Measurements from ENCODE around the gene SLC2A5. TPM values are rescaled to one million over a fixed set of nuclear protein-coding genes. Genes with fewer than 3 reads are reported as not detected.

Gene SLC2A5
- total RNA-seq, 1 experiment from 2014 or later = 0.70 TPM

DNA sequence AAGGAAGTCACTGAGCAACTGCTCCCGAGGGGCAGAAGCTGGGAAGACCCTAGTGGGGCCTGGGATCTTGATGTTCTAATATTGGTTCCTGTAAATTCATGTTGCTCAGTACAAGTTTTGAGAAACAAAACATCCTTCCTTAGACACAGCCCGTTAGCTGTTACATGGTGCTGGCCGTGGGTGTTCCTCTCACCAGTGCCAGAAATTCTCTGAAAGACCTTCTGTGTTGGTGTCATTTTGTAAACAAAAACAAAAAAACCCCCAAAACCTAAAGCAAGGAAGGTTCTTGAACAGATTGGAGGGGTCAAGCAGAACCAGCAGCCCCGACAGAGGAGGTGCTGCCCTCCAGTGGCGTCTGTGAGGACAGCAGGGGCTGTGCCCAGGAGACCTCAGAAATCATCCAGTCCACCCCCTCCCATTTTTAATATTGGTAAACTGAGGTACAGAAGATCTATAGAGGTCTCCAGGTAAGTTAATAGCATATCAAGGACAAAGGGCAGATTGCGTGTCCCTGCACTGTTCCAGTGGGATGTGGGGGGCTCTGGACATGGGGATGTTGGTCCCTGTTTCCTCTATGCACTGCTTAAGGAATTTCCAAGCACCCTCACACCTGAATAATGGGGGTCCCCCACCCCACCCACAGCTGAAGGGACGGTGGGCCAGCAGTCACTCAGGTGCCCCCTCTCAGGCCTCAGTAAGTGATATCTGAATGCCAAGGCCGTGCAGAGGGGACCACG, 81.4 kb downstream of the SLC2A5 start:
- H3K27ac Mint-ChIP-seq (ENCODE audit: unreplicated experiment) = no peak overlapping the region
- H3K4me1 Mint-ChIP-seq (ENCODE audit: low read depth, unreplicated experiment) = peaks cover 10% of the 10 kb centered on the region

DNA sequence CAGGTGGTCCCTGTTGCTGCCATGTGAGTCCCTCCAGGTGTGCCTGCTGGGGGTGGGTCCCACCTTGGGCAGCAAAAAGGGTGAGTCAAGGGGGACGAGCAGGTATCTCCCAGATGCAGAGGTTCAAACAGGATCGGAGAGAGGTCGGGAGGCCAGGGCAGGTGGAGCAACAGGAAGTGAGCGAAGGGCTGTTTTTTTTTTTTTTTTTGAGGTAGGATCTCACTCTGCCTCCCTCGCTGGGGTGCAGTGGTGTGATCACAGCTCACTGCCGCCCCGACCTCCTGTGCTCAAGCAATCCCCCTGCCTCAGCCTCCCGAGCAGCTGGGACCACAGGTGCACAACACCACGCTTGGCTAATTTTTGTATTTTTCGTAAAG, 82.6 kb downstream of the SLC2A5 start:
- POLR2A ChIA-PET = no interaction called here
- Histone ChIP-seq H3K9me3 (no peaks in the 10 kb centered on the region), H3K4me3 (ENCODE audit: low read depth, low read length) (no peak overlapping the region), H3K4me1 (no peaks in the 10 kb centered on the region), H3K27me3 (replicated peaks; ENCODE audit: control insufficient read depth, insufficient read depth, low read length) (no peaks in the 10 kb centered on the region), H3K36me3 (ENCODE audit: control insufficient read depth, insufficient read depth, low read length) (no peaks in the 10 kb centered on the region)
- Mint-ChIP-seq H3K4me3 (ENCODE audit: unreplicated experiment) (no peak overlapping the region), H3K4me1 (ENCODE audit: low read depth, unreplicated experiment) (no peaks in the 10 kb centered on the region), H3K9me3 (ENCODE audit: unreplicated experiment) (peaks cover 3% of the 10 kb centered on the region), H3K27me3 (ENCODE audit: insufficient read depth, unreplicated experiment) (no peaks in the 10 kb centered on the region), H3K36me3 (ENCODE audit: insufficient read depth, unreplicated experiment) (no peaks in the 10 kb centered on the region), H3K27ac (ENCODE audit: unreplicated experiment) (no peak overlapping the region)
- no peak for DNase-seq
- TF ChIP-seq, protein P1, sequence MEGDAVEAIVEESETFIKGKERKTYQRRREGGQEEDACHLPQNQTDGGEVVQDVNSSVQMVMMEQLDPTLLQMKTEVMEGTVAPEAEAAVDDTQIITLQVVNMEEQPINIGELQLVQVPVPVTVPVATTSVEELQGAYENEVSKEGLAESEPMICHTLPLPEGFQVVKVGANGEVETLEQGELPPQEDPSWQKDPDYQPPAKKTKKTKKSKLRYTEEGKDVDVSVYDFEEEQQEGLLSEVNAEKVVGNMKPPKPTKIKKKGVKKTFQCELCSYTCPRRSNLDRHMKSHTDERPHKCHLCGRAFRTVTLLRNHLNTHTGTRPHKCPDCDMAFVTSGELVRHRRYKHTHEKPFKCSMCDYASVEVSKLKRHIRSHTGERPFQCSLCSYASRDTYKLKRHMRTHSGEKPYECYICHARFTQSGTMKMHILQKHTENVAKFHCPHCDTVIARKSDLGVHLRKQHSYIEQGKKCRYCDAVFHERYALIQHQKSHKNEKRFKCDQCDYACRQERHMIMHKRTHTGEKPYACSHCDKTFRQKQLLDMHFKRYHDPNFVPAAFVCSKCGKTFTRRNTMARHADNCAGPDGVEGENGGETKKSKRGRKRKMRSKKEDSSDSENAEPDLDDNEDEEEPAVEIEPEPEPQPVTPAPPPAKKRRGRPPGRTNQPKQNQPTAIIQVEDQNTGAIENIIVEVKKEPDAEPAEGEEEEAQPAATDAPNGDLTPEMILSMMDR (IDR thresholded peaks at IDR 0.05; ENCODE audit: insufficient read depth in 1 of 2, low read depth in 1 of 2, low read length in 1 of 2, severe bottlenecking in 1 of 2, unreplicated experiment in 1 of 2) = no peak
- CTCF ChIA-PET = interaction anchor here (0.6 kb wide), 1 partner anchor 74 kb away, joined by 3 read pairs; no protein-coding TSS in a partner anchor
- intact Hi-C loops (cut with micrococcal nuclease; ENCODE audit: unreplicated experiment) = loop anchor here (5.0 kb wide), 1 partner anchor 70 kb away; no protein-coding TSS in a partner anchor
- no TSS peak for BruUV-seq (replicated peaks)

More for the DNA sequence above, 81.4 kb downstream of the SLC2A5 start:
- Mint-ChIP-seq H3K27me3 (ENCODE audit: insufficient read depth, unreplicated experiment) (no peaks in the 10 kb centered on the region), H3K4me3 (ENCODE audit: unreplicated experiment) (no peak overlapping the region), H3K36me3 (ENCODE audit: insufficient read depth, unreplicated experiment) (no peaks in the 10 kb centered on the region), H3K9me3 (ENCODE audit: unreplicated experiment) (peaks cover 14% of the 10 kb centered on the region)
- no TSS peak for BruUV-seq (replicated peaks)
- TF ChIP-seq, protein P1 (IDR thresholded peaks at IDR 0.05; ENCODE audit: insufficient read depth in 1 of 2, low read depth in 1 of 2, low read length in 1 of 2, severe bottlenecking in 1 of 2, unreplicated experiment in 1 of 2) = peak; percentile 79 to 81
- Histone ChIP-seq H3K9me3 (peaks cover 4% of the 10 kb centered on the region; the same call in 1 of the 2 replicates), H3K4me3 (ENCODE audit: low read depth, low read length) (no peak overlapping the region), H3K36me3 (ENCODE audit: control insufficient read depth, insufficient read depth, low read length) (no peaks in the 10 kb centered on the region), H3K4me1 (no peaks in the 10 kb centered on the region), H3K27me3 (replicated peaks; ENCODE audit: control insufficient read depth, insufficient read depth, low read length) (no peaks in the 10 kb centered on the region)
- POLR2A ChIA-PET = interaction anchor here (0.5 kb wide), 1 partner anchor 114 kb away, joined by 3 read pairs; no protein-coding TSS in a partner anchor
- intact Hi-C loops (cut with micrococcal nuclease; ENCODE audit: unreplicated experiment) = loop anchor here (2.0 to 5.0 kb wide), 2 partner anchors 25 to 71 kb away; no protein-coding TSS in a partner anchor
- DNase-seq = peak in 1 of 2 experiments; percentile 70
- CTCF ChIA-PET = interaction anchor here (0.5 kb wide), 1 partner anchor 18 kb away, joined by 7 read pairs; no protein-coding TSS in a partner anchor

DNA sequence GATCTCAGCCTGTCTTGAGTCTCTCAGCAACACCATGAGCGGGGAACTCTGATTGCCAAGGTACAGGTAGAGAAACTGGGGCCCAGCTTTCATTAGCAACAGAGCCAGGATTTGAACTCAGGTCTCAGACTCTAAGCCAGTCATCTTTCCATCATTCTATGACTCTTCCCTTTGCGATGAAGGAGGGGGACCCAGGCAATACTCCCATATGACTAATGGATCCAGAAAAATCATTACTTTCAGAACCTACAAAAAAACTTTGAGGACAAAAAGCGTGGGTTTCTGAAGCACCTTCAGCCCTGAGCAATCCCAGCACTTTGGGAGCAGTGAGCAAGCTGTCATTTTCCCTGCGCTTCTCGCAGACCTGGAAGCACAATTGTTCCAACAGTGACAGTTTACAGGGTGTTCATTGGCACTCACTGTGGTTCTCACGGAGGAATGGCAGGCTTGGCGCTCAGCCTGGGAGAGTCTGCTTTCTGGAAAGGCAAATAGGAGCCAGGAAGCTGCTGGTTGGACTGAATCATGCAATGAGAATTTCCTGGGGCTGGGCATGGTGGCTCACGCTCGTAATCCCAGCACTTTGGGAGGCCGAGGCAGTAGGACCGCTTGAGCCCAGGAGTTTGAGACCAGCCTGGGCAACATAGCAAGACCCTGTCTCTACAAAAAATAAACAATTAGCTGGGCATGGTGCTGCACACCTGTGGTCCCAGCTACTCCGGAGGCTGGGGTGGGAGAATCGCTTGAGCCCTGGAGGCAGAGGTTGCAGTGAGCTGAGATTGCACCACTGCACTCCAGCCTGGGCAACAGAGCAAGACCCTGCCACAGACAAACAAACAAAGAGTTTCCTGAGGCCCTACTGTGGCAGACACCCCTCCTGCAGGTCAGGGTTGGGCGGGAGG, 83.3 kb downstream of the SLC2A5 start:
- ChIA-PET CTCF (interaction anchor here (0.6 to 1.8 kb wide), 2 partner anchors 19 to 73 kb away, joined by 3 to 7 read pairs; no protein-coding TSS in a partner anchor), POLR2A (no interaction called here)
- TF ChIP-seq, protein P1 (IDR thresholded peaks at IDR 0.05; ENCODE audit: insufficient read depth in 1 of 2, low read depth in 1 of 2, low read length in 1 of 2, severe bottlenecking in 1 of 2, unreplicated experiment in 1 of 2) = no peak
- Histone ChIP-seq H3K27me3 (replicated peaks; ENCODE audit: control insufficient read depth, insufficient read depth, low read length) (no peaks in the 10 kb centered on the region), H3K4me1 (no peaks in the 10 kb centered on the region), H3K4me3 (ENCODE audit: low read depth, low read length) (no peak overlapping the region), H3K9me3 (no peaks in the 10 kb centered on the region), H3K36me3 (ENCODE audit: control insufficient read depth, insufficient read depth, low read length) (no peaks in the 10 kb centered on the region)
- Mint-ChIP-seq H3K27me3 (ENCODE audit: insufficient read depth, unreplicated experiment) (peaks cover under 1% of the 10 kb centered on the region), H3K27ac (ENCODE audit: unreplicated experiment) (no peak overlapping the region), H3K4me3 (ENCODE audit: unreplicated experiment) (no peak overlapping the region), H3K9me3 (ENCODE audit: unreplicated experiment) (peaks cover 3% of the 10 kb centered on the region), H3K36me3 (ENCODE audit: insufficient read depth, unreplicated experiment) (no peaks in the 10 kb centered on the region), H3K4me1 (ENCODE audit: low read depth, unreplicated experiment) (no peaks in the 10 kb centered on the region)
- intact Hi-C loops (cut with micrococcal nuclease; ENCODE audit: unreplicated experiment) = loop anchor here (5.0 kb wide), 1 partner anchor 69 kb away; no protein-coding TSS in a partner anchor
- no peak for DNase-seq
- BruUV-seq (replicated peaks) = no TSS peak
